Motor neuron (in vitro differentiated cells): Measurements from ENCODE around the gene TSPAN33. TPM values are rescaled to one million over a fixed set of nuclear protein-coding genes. Genes with fewer than 3 reads are reported as not detected.

Experiments used
- ATAC-seq, 8 experiments: fragments of 200-7000 bp; cut with Tn5 transposase; replicated peaks in 6 of 8; 2 replicates each; pipeline ENCODE4 v1.8.0; 2021; ENCODE audit warnings: mild to moderate bottlenecking in 8 of 8, moderate library complexity in 8 of 8
- H3K27ac ChIP-seq, 2 donors: fragments of 250-450 bp; sonication (Bioruptor Pico); 2 replicates each; pipeline ENCODE4 v1.9.0; 2021; ENCODE audit warnings: antibody characterized with exemption in 2 of 2, mild to moderate bottlenecking in 2 of 2, moderate library complexity in 1 of 2
- H3K4me1 ChIP-seq, 2 donors: fragments of 250-450 bp; sonication (Bioruptor Pico); replicated peaks in 1 of 2; 2 replicates each; pipeline ENCODE4 v1.6.1; 2021; ENCODE audit warnings: antibody characterized with exemption in 2 of 2, mild to moderate bottlenecking in 2 of 2, moderate library complexity in 1 of 2
- H3K4me3 ChIP-seq, 5 donors: fragments of 250-450 bp; sonication (Bioruptor Pico); 2 replicates each; pipeline ENCODE4 v1.9.0; 2021; ENCODE audit warnings: antibody characterized with exemption in 5 of 5, mild to moderate bottlenecking in 5 of 5, moderate library complexity in 4 of 5
- WGBS, 10 experiments: fragments of 450-650 bp; shearing (Covaris generic); methylation state at CpG; one replicate each; pipeline ENCODE4 v1.0.0; 2022; 5-methylcytosine and 5-hydroxymethylcytosine counted together
- in situ Hi-C, 9 experiments: fragments of 400-800 bp; cut with MboI; loops; one replicate each; pipeline ENCODE4 v1.15.0; 2021; ENCODE audit warnings: low sequenced_read_pairs in 9 of 9, low pct_unique_long_range_greater_than_20kb in 2 of 9; ENCODE audit not compliant: unreplicated experiment in 9 of 9
- total RNA-seq, 8 experiments: library from RNA; unstranded; fragments of 300-600 nt; gene quantifications; 2 replicates each; pipeline versions ENCODE4 v1.2.3 to v1.2.4, GENCODE V29; 2022

The TSPAN33 gene
- total RNA-seq, 8 experiments from 2014 or later = 2.0 to 24.0 (median 5.6) TPM

DNA sequence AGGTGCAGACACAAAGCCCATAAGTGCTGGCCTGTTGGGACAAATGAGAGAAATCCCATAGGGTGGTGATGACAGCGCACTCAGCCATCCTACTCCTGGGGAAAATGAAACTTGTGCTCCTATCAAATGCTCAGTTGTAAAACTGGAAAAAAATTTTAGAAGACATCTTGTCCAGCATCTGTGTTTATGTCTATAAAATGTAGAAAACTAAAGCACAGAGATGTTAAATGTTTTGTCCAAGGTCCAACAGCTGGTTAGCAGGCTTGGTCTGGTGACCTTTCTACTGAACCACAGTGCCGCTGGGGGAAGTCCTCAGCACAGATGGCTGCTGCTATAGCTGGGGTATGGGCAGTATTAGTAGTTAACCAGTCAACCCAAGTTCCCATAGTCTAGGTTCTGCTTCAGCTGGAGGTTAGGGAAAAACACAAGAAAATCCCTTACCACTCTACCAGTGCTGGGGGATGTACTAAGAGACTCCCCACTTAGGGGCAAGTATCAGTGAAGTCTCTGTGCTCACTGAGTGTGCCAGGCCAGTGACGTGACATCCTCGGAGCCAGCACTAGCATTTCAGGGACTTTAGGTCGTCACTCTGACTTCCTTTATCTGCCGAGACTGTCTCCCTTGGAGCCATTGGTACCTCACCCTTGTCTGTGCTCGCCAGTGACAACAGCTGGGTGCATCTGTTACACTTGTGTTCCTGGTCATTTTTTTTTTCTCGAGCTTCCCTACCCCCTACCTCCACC lies 1.9 kb downstream of the TSPAN33 start:
- no peak for ATAC-seq
- Histone ChIP-seq H3K4me3 (no peak overlapping the region), H3K4me1 (peaks cover 4% of the 10 kb centered on the region in 2 donors), H3K27ac (no peak overlapping the region)
- 14 to 100% (median 70%) methylated on average over 1 to 5 of the region's 8 CpGs; no CpG with 5 or more reads in 1 of the 10 experiments for WGBS, 10 experiments
- in situ Hi-C loops = no loop called here

- Histone ChIP-seq H3K4me3 (no peak overlapping the region), H3K27ac (no peak overlapping the region), H3K4me1 (peaks cover 4% of the 10 kb centered on the region in 2 donors)
- in situ Hi-C loops = no loop called here
- WGBS, 10 experiments = 0 to 89% (median 80%) methylated on average over 1 to 3 of the region's 3 CpGs; no CpG with 5 or more reads in 5 of the 10 experiments
- ATAC-seq = peak in 1 of 8 experiments; percentile 40
Measured at GRCh38 chr7:129147731-129148130, 3.2 kb downstream of the TSPAN33 start.

GRCh38 chr7:129149511-129149910 lies 5.0 kb downstream of the TSPAN33 start:
- no peak for ATAC-seq
- in situ Hi-C loops = no loop called here
- 50 to 100% (median 81%) methylated on average over 1 to 8 of the region's 8 CpGs; no CpG with 5 or more reads in 3 of the 10 experiments for WGBS, 10 experiments
- Histone ChIP-seq H3K4me3 (no peak overlapping the region), H3K27ac (no peak overlapping the region), H3K4me1 (peaks cover 0 to 4% of the 10 kb centered on the region in 2 donors)

- in situ Hi-C loops = no loop called here
- Histone ChIP-seq H3K27ac (no peak overlapping the region), H3K4me3 (no peak overlapping the region), H3K4me1 (no peaks in the 10 kb centered on the region)
- 11 to 74% (median 37%) methylated on average over 1 to 3 of the region's 8 CpGs; no CpG with 5 or more reads in 4 of the 10 experiments for WGBS, 10 experiments
- ATAC-seq = no peak
Measured at GRCh38 chr7:129150199-129150996, 5.9 kb downstream of the TSPAN33 start.

GRCh38 chr7:129157651-129158050 lies 13.1 kb downstream of the TSPAN33 start:
- Histone ChIP-seq H3K27ac (no peak overlapping the region), H3K4me1 (peaks cover 0 to 8% of the 10 kb centered on the region in 2 donors), H3K4me3 (no peak overlapping the region)
- 58 to 100% (median 80%) methylated on average over 1 to 9 of the region's 9 CpGs; no CpG with 5 or more reads in 1 of the 10 experiments for WGBS, 10 experiments
- in situ Hi-C loops = no loop called here
- ATAC-seq = no peak

DNA sequence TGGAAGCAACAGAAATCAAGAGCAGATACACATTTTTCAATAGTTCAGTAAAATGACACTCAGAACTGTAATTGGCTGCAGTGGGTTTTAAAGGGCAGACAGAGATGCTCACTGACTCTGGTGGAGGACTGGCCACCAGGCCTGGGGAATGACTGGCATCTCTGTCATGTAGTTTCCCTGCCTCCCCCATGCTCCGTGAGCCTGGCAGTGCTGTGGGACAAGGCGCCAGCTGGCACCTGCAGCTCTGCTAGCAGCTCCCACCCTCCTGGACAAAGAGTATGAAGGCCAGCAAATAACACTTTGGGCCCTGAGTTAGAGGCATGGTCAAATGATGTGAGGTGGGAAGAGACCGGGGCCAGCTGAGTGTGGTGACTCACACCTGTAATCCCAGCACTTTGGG lies 15.0 kb downstream of the TSPAN33 start:
- ATAC-seq = no peak
- H3K4me1 ChIP-seq = peaks cover 0 to 8% of the 10 kb centered on the region in 2 donors
- no peak overlapping the region for H3K27ac ChIP-seq
- 90 to 100% (median 100%) methylated on average over 1 to 3 of the region's 3 CpGs; no CpG with 5 or more reads in 7 of the 10 experiments for WGBS, 10 experiments
- in situ Hi-C loops = no loop called here
- no peak overlapping the region for H3K4me3 ChIP-seq

DNA sequence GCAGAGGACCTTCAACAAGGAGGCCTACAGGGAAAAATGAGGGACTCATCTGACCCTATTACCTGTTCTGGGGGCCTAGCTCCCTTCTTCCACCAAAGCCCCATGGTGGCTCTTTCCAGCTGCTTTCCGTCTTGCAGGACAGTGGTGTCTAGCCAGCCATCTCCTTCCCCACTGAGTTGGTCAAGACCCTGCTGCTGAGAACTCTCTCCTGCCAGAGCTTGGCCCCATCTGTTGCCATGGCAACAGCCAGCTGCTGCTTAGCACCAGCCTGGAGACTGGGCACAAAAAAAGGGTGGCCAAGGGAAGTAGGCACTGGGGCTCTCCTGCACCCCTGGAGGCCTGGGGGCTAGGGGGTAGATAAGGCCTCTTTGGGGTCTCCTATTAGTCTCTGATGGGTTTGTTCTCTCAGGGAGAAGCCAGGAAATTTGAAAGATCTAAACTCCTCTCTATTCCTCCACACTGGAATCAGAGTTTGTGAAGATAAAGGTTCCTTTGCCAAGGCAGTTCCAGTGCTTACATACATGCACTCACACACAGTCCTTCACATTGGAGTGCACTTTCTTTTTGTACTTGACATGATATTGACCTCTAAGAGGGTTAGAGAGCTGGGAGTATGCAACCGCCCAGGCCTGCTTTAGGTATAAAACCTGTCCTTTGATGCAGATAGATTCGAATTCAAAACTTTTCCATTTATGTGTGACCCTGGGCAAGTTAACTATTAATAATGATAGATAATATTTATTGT lies 15.8 kb downstream of the TSPAN33 start:
- peak in 5 of 8 experiments; percentile 36 to 93 (median 70) for ATAC-seq
- WGBS, 10 experiments = 17 to 100% (median 86%) methylated on average over 1 to 3 of the region's 3 CpGs; no CpG with 5 or more reads in 3 of the 10 experiments
- H3K27ac ChIP-seq = no peak overlapping the region
- H3K4me1 ChIP-seq = peaks cover 0 to 8% of the 10 kb centered on the region in 2 donors
- in situ Hi-C loops = no loop called here
- H3K4me3 ChIP-seq = no peak overlapping the region

DNA sequence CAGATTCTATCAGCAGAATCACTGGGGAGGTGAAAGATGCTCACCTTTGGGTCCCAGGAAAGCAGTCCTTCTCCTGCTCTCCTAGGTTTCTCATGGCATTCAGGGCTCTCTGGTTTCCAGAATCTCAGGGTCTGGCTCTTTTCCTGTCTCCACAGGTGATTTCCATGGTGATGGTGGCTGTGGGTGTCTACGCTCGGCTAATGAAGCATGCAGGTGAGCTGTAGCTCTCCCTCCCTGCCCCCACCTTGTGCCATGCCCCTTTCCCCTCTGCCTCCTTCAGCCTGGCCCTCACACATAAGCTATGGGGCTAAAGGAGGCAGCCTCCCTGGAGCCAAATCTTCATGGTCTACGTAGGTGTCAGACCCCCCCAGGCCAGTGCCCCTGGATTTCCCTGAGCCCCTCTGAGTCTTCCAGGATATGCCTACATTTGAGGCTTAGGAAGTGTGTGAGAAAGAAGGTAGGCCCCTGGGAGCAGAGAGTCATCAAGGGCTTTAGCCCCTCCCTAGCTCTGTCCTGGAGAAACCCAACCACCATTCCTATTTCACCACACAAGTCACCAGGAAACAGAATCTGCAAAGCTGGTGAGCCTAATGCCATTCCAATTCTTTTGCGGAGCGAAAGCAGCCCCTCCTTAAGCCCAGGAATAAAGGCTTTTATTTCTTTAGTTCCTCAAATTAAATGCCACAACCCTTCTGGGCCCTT lies 17.2 kb downstream of the TSPAN33 start:
- WGBS, 10 experiments = 70 to 100% (median 79%) methylated on average over 2 of the region's 5 CpGs; no CpG with 5 or more reads in 7 of the 10 experiments
- in situ Hi-C loops = no loop called here
- Histone ChIP-seq H3K4me3 (no peak overlapping the region), H3K4me1 (peaks cover 0 to 8% of the 10 kb centered on the region in 2 donors), H3K27ac (no peak overlapping the region)
- ATAC-seq = no peak

DNA sequence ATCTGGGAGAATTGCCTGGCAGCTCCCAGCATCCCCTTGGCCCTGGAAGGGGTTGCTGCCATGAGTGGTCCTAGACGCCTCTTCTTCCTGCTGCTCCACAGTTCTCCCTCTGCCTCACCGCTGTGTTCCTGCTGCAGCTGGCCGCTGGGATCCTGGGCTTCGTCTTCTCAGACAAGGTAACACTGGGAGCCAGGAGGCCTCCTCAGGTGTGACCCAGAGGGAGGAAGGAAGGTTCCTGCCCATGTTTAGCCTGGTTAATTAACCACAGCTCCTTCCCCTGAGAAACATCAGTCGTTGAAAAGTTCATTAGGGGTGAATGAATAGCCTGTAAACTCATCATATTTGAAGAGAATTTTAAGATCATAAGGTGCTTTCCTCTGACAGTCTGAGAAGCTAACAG lies 18.2 kb downstream of the TSPAN33 start:
- WGBS, 10 experiments = 0 to 94% (median 70%) methylated on average over 1 to 4 of the region's 5 CpGs; no CpG with 5 or more reads in 3 of the 10 experiments
- ATAC-seq = no peak
- in situ Hi-C loops = no loop called here
- Histone ChIP-seq H3K4me3 (no peak overlapping the region), H3K27ac (no peak overlapping the region), H3K4me1 (peaks cover 0 to 8% of the 10 kb centered on the region in 2 donors)

DNA sequence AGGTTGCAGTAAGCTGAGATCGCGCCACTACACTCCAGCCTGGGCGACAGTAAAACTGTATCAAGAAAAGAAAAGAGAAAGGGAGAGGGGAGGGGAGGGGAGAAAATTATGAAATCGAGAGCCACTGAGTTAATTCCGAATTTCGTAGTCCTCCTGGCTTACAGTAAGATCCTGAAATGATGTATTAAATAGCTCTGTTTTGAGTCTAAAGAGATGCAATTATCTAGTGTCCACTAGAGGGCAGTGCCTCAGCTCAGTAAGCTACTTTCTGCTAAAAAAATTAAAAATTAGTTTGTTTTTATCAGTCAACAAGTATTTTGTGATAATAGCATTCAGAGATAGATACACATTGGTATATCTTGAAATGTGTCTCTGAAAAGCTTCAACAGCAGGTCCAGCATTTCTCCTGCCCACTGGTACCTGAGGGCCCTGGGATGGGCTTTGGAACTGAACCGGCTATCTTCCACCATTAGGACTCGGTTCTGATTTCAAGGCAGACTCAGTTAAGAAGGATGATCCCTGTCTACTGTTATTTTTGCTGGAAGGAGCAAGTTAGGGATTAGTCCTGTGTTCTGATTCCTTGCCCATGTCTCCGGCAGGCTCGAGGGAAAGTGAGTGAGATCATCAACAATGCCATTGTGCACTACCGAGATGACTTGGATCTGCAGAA lies 19.5 kb downstream of the TSPAN33 start:
- peak in 3 of 8 experiments; percentile 27 to 44 (median 42) for ATAC-seq
- WGBS, 10 experiments = 34 to 86% (median 62%) methylated on average over 3 to 9 of the region's 11 CpGs; no CpG with 5 or more reads in 2 of the 10 experiments
- Histone ChIP-seq H3K4me1 (peaks cover 0 to 16% of the 10 kb centered on the region in 2 donors), H3K4me3 (no peak overlapping the region), H3K27ac (no peak overlapping the region)
- in situ Hi-C loops = no loop called here

DNA sequence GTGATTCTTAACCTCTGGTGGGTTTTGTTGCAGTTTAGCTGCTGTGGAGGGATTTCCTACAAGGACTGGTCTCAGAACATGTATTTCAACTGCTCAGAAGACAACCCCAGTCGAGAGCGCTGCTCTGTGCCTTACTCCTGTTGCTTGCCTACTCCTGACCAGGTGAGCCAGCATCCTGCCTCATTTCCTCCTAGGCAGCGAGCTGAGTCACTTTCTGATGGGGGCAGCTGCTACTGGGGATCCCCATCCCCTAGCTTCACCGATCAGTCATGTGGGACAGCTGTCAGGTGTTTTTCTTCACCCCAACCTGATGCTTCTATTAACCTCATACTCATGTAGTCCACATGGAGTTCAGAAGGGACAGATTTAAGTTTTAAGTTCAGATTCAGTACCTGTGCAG lies 22.2 kb downstream of the TSPAN33 start:
- in situ Hi-C loops = no loop called here
- WGBS, 10 experiments = 70 to 100% (median 89%) methylated on average over 1 to 3 of the region's 4 CpGs; no CpG with 5 or more reads in 4 of the 10 experiments

DNA sequence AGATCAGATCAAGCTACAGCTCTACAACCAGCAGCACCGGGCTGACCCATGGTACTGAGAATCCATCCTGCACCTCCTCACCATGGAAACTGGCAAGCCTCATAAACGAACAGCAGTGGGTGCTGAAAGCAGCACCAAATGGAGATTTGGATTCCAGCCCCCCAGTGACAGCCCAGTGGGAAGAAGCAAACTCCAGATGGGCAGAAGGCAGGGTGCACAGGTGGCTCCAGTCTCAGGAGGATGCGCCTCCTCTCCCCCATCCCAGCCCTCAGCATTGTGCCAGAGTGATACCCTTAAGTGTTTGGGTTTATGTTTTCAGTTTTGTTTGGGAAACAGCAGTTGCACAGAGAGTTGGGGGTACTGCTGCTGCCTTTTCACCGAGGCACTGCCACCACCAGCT lies 23.3 kb downstream of the TSPAN33 start:
- H3K4me3 ChIP-seq = no peak overlapping the region
- in situ Hi-C loops = no loop called here
- peaks cover 6 to 19% of the 10 kb centered on the region in 2 donors for H3K4me1 ChIP-seq
- no peak overlapping the region for H3K27ac ChIP-seq
- ATAC-seq = no peak
- WGBS, 10 experiments = 0 to 90% (median 67%) methylated on average over 1 to 2 of the region's 4 CpGs; no CpG with 5 or more reads in 5 of the 10 experiments

More for the DNA sequence above, 22.2 kb downstream of the TSPAN33 start:
- H3K4me3 ChIP-seq = no peak overlapping the region
- peaks cover 6 to 19% of the 10 kb centered on the region in 2 donors for H3K4me1 ChIP-seq
- no peak for ATAC-seq
- H3K27ac ChIP-seq = no peak overlapping the region
